OCI-LY3 (cell line): ENCODE measurements around the gene CCR4.

Experiments
- H2AFZ ChIP-seq: fragments of 200-600, 300-600 bp; shearing (Covaris generic); 2 replicates; pipeline ENCODE4 v1.6.0; 2014; ENCODE audit warnings: antibody characterized with exemption, low read depth, low read length
- H3K27ac ChIP-seq: fragments of 200-600, 300-600 bp; sonication (generic); 2 replicates; pipeline ENCODE4 v1.5.1; 2014; ENCODE audit warnings: mild to moderate bottlenecking, low read length, moderate library complexity, mixed read lengths
- H3K27me3 ChIP-seq: fragments of 200-600, 300-600 bp; sonication (generic); 2 replicates; pipeline ENCODE4 v1.6.1; 2014; ENCODE audit warnings: low read depth, low read length, mixed read lengths
- H3K36me3 ChIP-seq: fragments of 200-600, 300-600 bp; sonication (generic); replicated peaks from 2 replicates; pipeline ENCODE3; 2014; ENCODE audit warnings: low read depth, low read length, mixed read lengths
- H3K4me1 ChIP-seq: fragments of 300-600, 200-600 bp; sonication (generic); 2 replicates; pipeline ENCODE4 v1.6.1; 2014; ENCODE audit warnings: low read length, mixed read lengths
- H3K4me2 ChIP-seq: fragments of 200-600, 300-600 bp; sonication (generic); 2 replicates; pipeline ENCODE4 v1.6.1; 2014; ENCODE audit warnings: low read length, mixed read lengths
- H3K4me3 ChIP-seq: fragments of 300-600, 200-600 bp; sonication (generic); 2 replicates; pipeline ENCODE4 v1.5.1; 2014; ENCODE audit warnings: antibody characterized with exemption, mild to moderate bottlenecking, low read length, moderate library complexity
- H3K79me2 ChIP-seq: fragments of 300-600, 200-600 bp; shearing (Covaris generic); 2 replicates; pipeline ENCODE4 v1.6.1; 2014; ENCODE audit warnings: mild to moderate bottlenecking, low read length, mixed read lengths
- H3K9ac ChIP-seq: fragments of 300-600, 200-600 bp; shearing (Covaris generic); 2 replicates; pipeline ENCODE4 v1.6.0; 2014; ENCODE audit warnings: mild to moderate bottlenecking, low read length, moderate library complexity
- H3K9me3 ChIP-seq: fragments of 200-600, 300-600 bp; shearing (Covaris generic); 2 replicates; pipeline ENCODE4 v1.6.1; 2014; ENCODE audit warnings: low read length, mixed read lengths; ENCODE audit not compliant: insufficient read depth
- H4K20me1 ChIP-seq: fragments of 200-600, 300-600 bp; sonication (generic); 2 replicates; pipeline ENCODE4 v1.6.1; 2016; ENCODE audit warnings: low read length, mixed read lengths; ENCODE audit not compliant: insufficient read depth
- CTCF ChIP-seq: fragments of 200-600, 300-600 bp; sonication (generic); IDR thresholded peaks from 2 replicates; pipeline ENCODE4 v1.5.1; 2014; ENCODE audit warnings: antibody characterized with exemption, low read length, low read depth
- EZH2phosphoT487 ChIP-seq: fragments of 200-600 bp; shearing (Covaris generic); IDR thresholded peaks from 2 replicates; pipeline ENCODE4 v1.6.1; 2018; ENCODE audit warnings: antibody characterized with exemption, mixed run types, low read depth

The CCR4 gene

DNA sequence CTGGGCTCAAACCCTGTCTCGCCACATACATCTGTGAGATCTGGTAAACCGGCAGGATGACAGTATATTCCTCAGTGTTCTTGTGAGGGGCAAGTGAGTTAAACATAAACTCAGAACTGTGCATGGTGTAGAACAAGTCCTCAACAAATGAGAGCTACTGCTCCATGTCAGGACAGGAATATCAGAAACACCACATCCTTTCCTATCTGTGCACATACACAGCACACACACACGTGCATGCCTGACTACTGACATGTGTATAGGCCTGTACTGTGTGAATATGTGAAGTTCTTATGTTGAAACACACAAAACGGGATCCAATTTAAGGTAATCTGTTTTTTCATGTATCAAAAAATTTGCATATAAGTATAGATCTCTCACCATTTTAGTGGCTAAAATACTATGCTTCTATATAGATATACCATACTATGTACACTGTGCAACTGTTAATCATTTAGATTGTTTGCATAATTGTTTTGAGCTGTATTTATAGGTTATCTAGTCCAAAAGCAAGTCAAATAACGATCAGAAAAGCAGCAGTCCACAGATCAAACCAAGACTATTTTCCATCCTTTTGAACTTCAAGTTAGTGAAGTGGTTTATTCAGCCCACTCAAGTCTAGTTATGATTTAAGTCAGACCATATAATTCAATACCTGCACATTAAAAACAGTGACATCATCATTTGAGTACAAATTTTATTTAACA, 44.8 kb downstream of the CCR4 start:
- no peak overlapping the region for H3K4me3 ChIP-seq
- H3K9ac ChIP-seq, result no peak overlapping the region
- H3K4me1 ChIP-seq, result peaks cover 55% of the 10 kb centered on the region
- TF ChIP-seq CTCF (no peak), EZH2phosphoT487 (no peak)
- H3K27ac ChIP-seq, result no peak overlapping the region
- no peaks in the 10 kb centered on the region for H4K20me1 ChIP-seq
- H3K27me3 ChIP-seq, result no peaks in the 10 kb centered on the region
- H3K36me3 ChIP-seq, result peaks cover 12% of the 10 kb centered on the region
- no peak overlapping the region for H3K4me2 ChIP-seq
- no peaks in the 10 kb centered on the region for H3K79me2 ChIP-seq
- no peaks in the 10 kb centered on the region for H3K9me3 ChIP-seq
- H2AFZ ChIP-seq, result no peak overlapping the region

GRCh38 chr3:32996755-32997091, 45.3 kb downstream of the CCR4 start:
- Histone ChIP-seq H3K36me3 (peaks cover 13% of the 10 kb centered on the region), H3K4me1 (peaks cover 50% of the 10 kb centered on the region), H3K4me2 (no peak overlapping the region), H2AFZ (no peak overlapping the region), H3K27ac (no peak overlapping the region), H3K9me3 (no peaks in the 10 kb centered on the region), H3K9ac (no peak overlapping the region), H3K4me3 (no peak overlapping the region), H4K20me1 (no peaks in the 10 kb centered on the region), H3K79me2 (no peaks in the 10 kb centered on the region), H3K27me3 (no peaks in the 10 kb centered on the region)
- no peak for TF ChIP-seq CTCF
- TF ChIP-seq EZH2phosphoT487, result no peak

GRCh38 chr3:32998631-32999451, 47.4 kb downstream of the CCR4 start:
- Histone ChIP-seq H3K36me3 (peaks cover 12% of the 10 kb centered on the region), H4K20me1 (no peaks in the 10 kb centered on the region), H2AFZ (no peak overlapping the region), H3K27me3 (no peaks in the 10 kb centered on the region), H3K79me2 (no peaks in the 10 kb centered on the region), H3K4me3 (no peak overlapping the region), H3K4me2 (no peak overlapping the region), H3K9ac (no peak overlapping the region), H3K9me3 (no peaks in the 10 kb centered on the region), H3K27ac (no peak overlapping the region), H3K4me1 (peaks cover 30% of the 10 kb centered on the region)
- TF ChIP-seq EZH2phosphoT487 (no peak), CTCF (no peak)

GRCh38 chr3:33000691-33001385, 49.4 kb downstream of the CCR4 start:
- Histone ChIP-seq H3K4me2 (no peak overlapping the region), H3K9ac (no peak overlapping the region), H3K79me2 (no peaks in the 10 kb centered on the region), H3K27ac (no peak overlapping the region), H3K36me3 (peaks cover 21% of the 10 kb centered on the region), H3K4me1 (peaks cover 13% of the 10 kb centered on the region), H3K27me3 (no peaks in the 10 kb centered on the region), H2AFZ (no peak overlapping the region), H3K4me3 (no peak overlapping the region), H3K9me3 (no peaks in the 10 kb centered on the region), H4K20me1 (no peaks in the 10 kb centered on the region)
- TF ChIP-seq EZH2phosphoT487 (no peak), CTCF (no peak)
